Measurements from ENCODE around the gene FN3KRP. TPM values are rescaled to one million over a fixed set of nuclear protein-coding genes. Genes with fewer than 3 reads are reported as not detected.

FN3KRP gene
- polyA plus RNA-seq, 3 donors: 16.5 to 24.8 (median 23.2) TPM

GRCh38 chr17:82723169-82723807, 6.8 kb downstream of the FN3KRP start:
- no peak for DNase-seq
- peaks cover 51 to 57% of the 10 kb centered on the region in 2 donors for H3K36me3 ChIP-seq (replicated peaks in 1 of 2; ENCODE audit: control insufficient read depth in 1 of 2, insufficient read depth in 2 of 2, low read length in 2 of 2)
- peak overlapping the region in 1 of 7 donors; percentile 76 for H3K27ac Mint-ChIP-seq
- no peaks in the 10 kb centered on the region for H3K9me3 ChIP-seq (replicated peaks in 1 of 2; ENCODE audit: control insufficient read depth in 1 of 2, insufficient read depth in 1 of 2, low read length in 2 of 2)
- no peak overlapping the region for H3K4me3 Mint-ChIP-seq
- H3K9ac ChIP-seq (ENCODE audit: insufficient read depth, low read length, poor library complexity, severe bottlenecking): no peak overlapping the region
- WGBS (ENCODE audit: insufficient coverage): 96% methylated on average over 26 of the region's 26 CpGs
- H3K4me2 ChIP-seq (replicated peaks; ENCODE audit: extremely low read depth, low read length, poor library complexity, severe bottlenecking): no peak overlapping the region
- no peaks in the 10 kb centered on the region for H3K27me3 ChIP-seq (ENCODE audit: control insufficient read depth in 2 of 2, insufficient read depth in 2 of 2, low read length in 2 of 2)
- no peaks in the 10 kb centered on the region for H4K20me1 ChIP-seq (ENCODE audit: insufficient read depth, low read length)
- H2AFZ ChIP-seq (ENCODE audit: insufficient read depth, low read depth, low read length, poor library complexity, severe bottlenecking): no peak overlapping the region
- no peak for TF ChIP-seq CTCF (IDR thresholded peaks at IDR 0.05)
- H3K4me1 Mint-ChIP-seq: no peaks in the 10 kb centered on the region
- no peak overlapping the region for H3K27ac ChIP-seq (ENCODE audit: low read depth in 1 of 2, low read length in 2 of 2)
- peaks cover 59 to 71% of the 10 kb centered on the region in 2 donors for H3K36me3 Mint-ChIP-seq
- no peak overlapping the region for H3K4me3 ChIP-seq (replicated peaks in 1 of 3; ENCODE audit: low read depth in 2 of 3, low read length in 3 of 3)
- H3K27me3 Mint-ChIP-seq (ENCODE audit: low read depth in 3 of 3): no peaks in the 10 kb centered on the region
- H3K79me2 ChIP-seq (ENCODE audit: insufficient read depth, low read length): peaks cover under 1% of the 10 kb centered on the region
- intact Hi-C loops (cut with micrococcal nuclease): no loop called here
- H3K4me1 ChIP-seq (ENCODE audit: control insufficient read depth in 1 of 2, insufficient read depth in 2 of 2, low read length in 2 of 2): no peaks in the 10 kb centered on the region
- no peaks in the 10 kb centered on the region for H3K9me3 Mint-ChIP-seq

DNA sequence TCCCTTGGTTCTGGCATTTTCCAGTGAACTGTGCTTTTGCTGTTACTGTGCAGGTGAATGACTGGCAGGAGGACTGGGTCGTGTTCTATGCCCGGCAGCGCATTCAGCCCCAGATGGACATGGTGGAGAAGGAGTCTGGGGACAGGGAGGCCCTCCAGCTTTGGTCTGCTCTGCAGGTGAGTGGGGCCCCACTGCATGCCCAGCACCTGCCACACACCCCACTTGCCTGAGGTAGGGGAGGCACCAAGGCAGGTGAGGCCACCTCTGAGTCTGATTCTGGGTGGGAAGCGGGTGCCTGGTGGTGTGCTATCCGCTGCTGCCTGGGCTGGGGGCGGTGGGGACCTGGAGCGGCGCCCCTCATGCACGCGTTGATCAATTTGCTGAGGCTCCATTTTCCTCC, 9.9 kb downstream of the FN3KRP start:
- H3K36me3 Mint-ChIP-seq: peaks cover 44 to 63% of the 10 kb centered on the region in 2 donors
- H3K36me3 ChIP-seq (replicated peaks in 1 of 2; ENCODE audit: control insufficient read depth in 1 of 2, insufficient read depth in 2 of 2, low read length in 2 of 2): peaks cover 32 to 40% of the 10 kb centered on the region in 2 donors
- H3K27ac Mint-ChIP-seq: peak overlapping the region in 1 of 7 donors; percentile 7
- H3K4me3 ChIP-seq (replicated peaks in 1 of 3; ENCODE audit: low read depth in 2 of 3, low read length in 3 of 3): no peak overlapping the region
- H3K4me1 ChIP-seq (ENCODE audit: control insufficient read depth in 1 of 2, insufficient read depth in 2 of 2, low read length in 2 of 2): no peaks in the 10 kb centered on the region
- H3K79me2 ChIP-seq (ENCODE audit: insufficient read depth, low read length): no peaks in the 10 kb centered on the region
- no peaks in the 10 kb centered on the region for H3K27me3 Mint-ChIP-seq (ENCODE audit: low read depth in 3 of 3)
- TF ChIP-seq CTCF (IDR thresholded peaks at IDR 0.05): no peak
- DNase-seq: no peak
- H3K27ac ChIP-seq (ENCODE audit: low read depth in 1 of 2, low read length in 2 of 2): no peak overlapping the region
- H2AFZ ChIP-seq (ENCODE audit: insufficient read depth, low read depth, low read length, poor library complexity, severe bottlenecking): no peak overlapping the region
- H4K20me1 ChIP-seq (ENCODE audit: insufficient read depth, low read length): no peaks in the 10 kb centered on the region
- intact Hi-C loops (cut with micrococcal nuclease): no loop called here
- 100% methylated on average over 6 of the region's 10 CpGs for WGBS (ENCODE audit: insufficient coverage)
- H3K9me3 Mint-ChIP-seq: no peaks in the 10 kb centered on the region
- no peak overlapping the region for H3K4me2 ChIP-seq (replicated peaks; ENCODE audit: extremely low read depth, low read length, poor library complexity, severe bottlenecking)
- no peaks in the 10 kb centered on the region for H3K9me3 ChIP-seq (replicated peaks in 1 of 2; ENCODE audit: control insufficient read depth in 1 of 2, insufficient read depth in 1 of 2, low read length in 2 of 2)
- no peak overlapping the region for H3K9ac ChIP-seq (ENCODE audit: insufficient read depth, low read length, poor library complexity, severe bottlenecking)
- H3K27me3 ChIP-seq (ENCODE audit: control insufficient read depth in 2 of 2, insufficient read depth in 2 of 2, low read length in 2 of 2): no peaks in the 10 kb centered on the region
- no peak overlapping the region for H3K4me3 Mint-ChIP-seq
- H3K4me1 Mint-ChIP-seq: no peaks in the 10 kb centered on the region

Data from CD14-positive monocyte (primary cell).